ENCODE measurements around the gene IL11RA. TPM values are rescaled to one million over a fixed set of nuclear protein-coding genes. Genes with fewer than 3 reads are reported as not detected.
A peak's percentile ranks its signal among the peaks of the same experiment; 100 is the strongest.

The IL11RA gene
- total RNA-seq, 2 experiments from 2014 or later, result 26.5 to 26.7 TPM

- Mint-ChIP-seq H3K36me3 (peaks cover 17% of the 10 kb centered on the region), H3K27me3 (no peaks in the 10 kb centered on the region), H3K27ac (no peak overlapping the region), H3K4me1 (peaks cover 33% of the 10 kb centered on the region), H3K4me3 (peak overlapping the region; percentile 15), H3K9me3 (ENCODE audit: low read depth) (no peaks in the 10 kb centered on the region)
- CTCF ChIA-PET, result interaction anchor here (1.3 to 10.7 kb wide), 3 partner anchors 12 to 48 kb away, joined by 3 to 124 read pairs (median 110); partner anchors contain the start of genes CCL27 and SIGMAR1
- ATAC-seq, result no peak
- no peak for DNase-seq
Measured at GRCh38 chr9:34648673-34649072, 3.3 kb upstream of the IL11RA start.

DNA sequence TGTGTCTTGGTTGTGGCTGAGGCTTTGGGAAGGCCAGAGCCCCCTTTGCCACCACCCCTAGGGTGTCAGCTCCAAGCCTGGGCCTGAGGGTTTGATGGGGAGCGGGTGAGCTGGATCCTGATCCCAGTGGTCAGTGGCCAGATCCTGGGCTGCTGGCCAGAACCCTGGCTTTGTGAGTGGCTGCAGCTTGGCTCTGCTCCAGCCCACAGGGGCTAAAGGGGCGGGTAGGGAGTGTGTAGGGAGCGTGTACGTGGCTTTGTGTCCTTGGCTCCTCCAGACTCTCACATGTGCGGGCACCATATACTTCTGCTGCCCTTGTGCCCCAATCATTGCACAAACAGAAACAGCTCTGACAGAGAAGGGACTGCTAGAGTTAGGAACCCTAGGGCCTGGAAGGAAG lies 1.2 kb upstream of the IL11RA start:
- CTCF ChIA-PET, result interaction anchor here (10.7 kb wide), 1 partner anchor 10 kb away, joined by 124 read pairs; the partner anchor contains the start of gene CCL27
- Mint-ChIP-seq H3K4me1 (peaks cover 31% of the 10 kb centered on the region), H3K27me3 (no peaks in the 10 kb centered on the region), H3K36me3 (peaks cover 17% of the 10 kb centered on the region), H3K4me3 (no peak overlapping the region), H3K9me3 (ENCODE audit: low read depth) (no peaks in the 10 kb centered on the region), H3K27ac (no peak overlapping the region)
- no peak for ATAC-seq
- no peak for DNase-seq

GRCh38 chr9:34651321-34651720 lies 664 bp upstream of the IL11RA start:
- no peaks in the 10 kb centered on the region for H3K9me3 Mint-ChIP-seq (ENCODE audit: low read depth)
- DNase-seq (no peak), ATAC-seq (no peak)
- CTCF ChIA-PET, result interaction anchor here (0.6 to 10.7 kb wide), 2 partner anchors 9 to 476 kb away, joined by 3 to 124 read pairs; partner anchors contain the start of gene CCL27
- peaks cover 17% of the 10 kb centered on the region for H3K36me3 Mint-ChIP-seq
- H3K27ac Mint-ChIP-seq, result no peak overlapping the region
- H3K4me1 Mint-ChIP-seq, result peaks cover 26% of the 10 kb centered on the region
- no peak overlapping the region for H3K4me3 Mint-ChIP-seq
- H3K27me3 Mint-ChIP-seq, result no peaks in the 10 kb centered on the region

DNA sequence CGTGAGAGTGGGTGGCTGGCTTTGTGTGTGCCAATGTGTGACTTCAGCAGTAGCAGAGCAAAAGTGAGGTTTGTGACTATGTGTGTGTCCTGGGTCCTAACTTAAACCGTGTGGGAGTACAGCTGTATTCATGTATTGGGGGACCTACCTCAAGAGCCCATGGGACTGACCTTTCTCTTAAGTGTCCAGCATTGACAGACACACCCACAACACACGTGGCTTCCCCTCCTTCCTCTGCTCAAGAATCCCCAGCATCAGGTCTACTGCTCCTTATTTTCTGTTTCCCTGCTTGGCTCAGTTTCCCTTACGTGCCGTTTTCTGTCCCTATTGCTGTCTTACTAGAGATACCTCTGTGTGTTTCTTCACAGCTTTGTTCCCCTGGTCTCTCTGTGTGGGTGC lies 616 bp downstream of the IL11RA start:
- Mint-ChIP-seq H3K27ac (no peak overlapping the region), H3K27me3 (no peaks in the 10 kb centered on the region), H3K4me3 (no peak overlapping the region), H3K9me3 (ENCODE audit: low read depth) (no peaks in the 10 kb centered on the region), H3K36me3 (peaks cover 16% of the 10 kb centered on the region), H3K4me1 (peaks cover 21% of the 10 kb centered on the region)
- CTCF ChIA-PET, result interaction anchor here (1.2 to 10.7 kb wide), 2 partner anchors 8 kb away, joined by 3 to 124 read pairs; partner anchors contain the start of gene CCL27
- ATAC-seq (no peak), DNase-seq (no peak)

GRCh38 chr9:34653151-34654072 lies 1.4 kb downstream of the IL11RA start:
- H3K27me3 Mint-ChIP-seq, result no peaks in the 10 kb centered on the region
- no peak overlapping the region for H3K4me3 Mint-ChIP-seq
- no peaks in the 10 kb centered on the region for H3K9me3 Mint-ChIP-seq (ENCODE audit: low read depth)
- H3K27ac Mint-ChIP-seq, result no peak overlapping the region
- CTCF ChIA-PET, result interaction anchor here (1.2 to 10.7 kb wide), 2 partner anchors 7 to 9 kb away, joined by 3 to 124 read pairs; partner anchors contain the start of gene CCL27
- peaks cover 13% of the 10 kb centered on the region for H3K4me1 Mint-ChIP-seq
- H3K36me3 Mint-ChIP-seq, result peaks cover 11% of the 10 kb centered on the region
- DNase-seq (no peak), ATAC-seq (no peak)

GRCh38 chr9:34654323-34655051 lies 2.5 kb downstream of the IL11RA start:
- no peak overlapping the region for H3K4me3 Mint-ChIP-seq
- CTCF ChIA-PET, result no interaction called here

GRCh38 chr9:34655394-34655793 lies 3.4 kb downstream of the IL11RA start:
- H3K4me1 Mint-ChIP-seq, result peaks cover 10% of the 10 kb centered on the region
- no peak for DNase-seq

More at GRCh38 chr9:34654323-34655051, 2.5 kb downstream of the IL11RA start:
- H3K9me3 Mint-ChIP-seq (ENCODE audit: low read depth), result no peaks in the 10 kb centered on the region
- H3K27me3 Mint-ChIP-seq, result no peaks in the 10 kb centered on the region
- peaks cover 4% of the 10 kb centered on the region for H3K36me3 Mint-ChIP-seq
- no peak overlapping the region for H3K27ac Mint-ChIP-seq
- ATAC-seq, result no peak
- peaks cover 10% of the 10 kb centered on the region for H3K4me1 Mint-ChIP-seq
- no peak for DNase-seq

GRCh38 chr9:34656992-34657391 lies 5.0 kb downstream of the IL11RA start:
- CTCF ChIA-PET, result interaction anchor here (1.1 to 10.8 kb wide), 3 partner anchors 8 to 23 kb away, joined by 3 to 124 read pairs (median 4); partner anchors contain the start of genes GALT and IL11RA
- Mint-ChIP-seq H3K27ac (no peak overlapping the region), H3K36me3 (no peaks in the 10 kb centered on the region), H3K4me3 (no peak overlapping the region), H3K9me3 (ENCODE audit: low read depth) (no peaks in the 10 kb centered on the region), H3K27me3 (no peaks in the 10 kb centered on the region), H3K4me1 (peaks cover 10% of the 10 kb centered on the region)
- no peak for ATAC-seq
- no peak for DNase-seq

More at GRCh38 chr9:34655394-34655793, 3.4 kb downstream of the IL11RA start:
- no peaks in the 10 kb centered on the region for H3K36me3 Mint-ChIP-seq
- CTCF ChIA-PET, result interaction anchor here (10.8 kb wide), 1 partner anchor 7 kb away, joined by 124 read pairs; the partner anchor contains the start of genes GALT and IL11RA
- H3K9me3 Mint-ChIP-seq (ENCODE audit: low read depth), result no peaks in the 10 kb centered on the region
- H3K27ac Mint-ChIP-seq, result no peak overlapping the region
- ATAC-seq, result no peak
- H3K27me3 Mint-ChIP-seq, result no peaks in the 10 kb centered on the region
- H3K4me3 Mint-ChIP-seq, result no peak overlapping the region

DNA sequence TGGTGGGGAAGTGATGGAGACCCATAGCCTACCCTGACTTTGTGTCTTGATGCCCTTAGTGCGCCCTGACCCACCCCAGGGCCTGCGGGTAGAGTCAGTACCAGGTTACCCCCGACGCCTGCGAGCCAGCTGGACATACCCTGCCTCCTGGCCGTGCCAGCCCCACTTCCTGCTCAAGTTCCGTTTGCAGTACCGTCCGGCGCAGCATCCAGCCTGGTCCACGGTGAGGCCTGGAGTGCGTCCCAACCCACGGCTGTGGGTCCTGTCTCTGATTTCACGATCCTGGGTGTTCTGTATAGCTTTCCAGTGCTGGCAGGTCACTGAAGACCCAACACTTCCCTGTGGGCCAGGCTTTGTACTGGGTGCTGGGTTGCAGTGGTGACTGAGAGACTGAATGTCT lies 6.5 kb downstream of the IL11RA start:
- no peak for ATAC-seq
- Mint-ChIP-seq H3K4me1 (peaks cover 10% of the 10 kb centered on the region), H3K9me3 (ENCODE audit: low read depth) (no peaks in the 10 kb centered on the region), H3K4me3 (no peak overlapping the region), H3K27ac (no peak overlapping the region), H3K27me3 (no peaks in the 10 kb centered on the region), H3K36me3 (no peaks in the 10 kb centered on the region)
- no peak for DNase-seq
- CTCF ChIA-PET, result interaction anchor here (10.8 kb wide), 1 partner anchor 10 kb away, joined by 124 read pairs; the partner anchor contains the start of genes GALT and IL11RA

GRCh38 chr9:34659592-34660253 lies 7.7 kb downstream of the IL11RA start:
- H3K9me3 Mint-ChIP-seq (ENCODE audit: low read depth), result no peaks in the 10 kb centered on the region
- DNase-seq, result no peak
- ATAC-seq, result no peak

GRCh38 chr9:34662526-34663302 lies 10.7 kb downstream of the IL11RA start, which contains the start of gene CCL27:
Gene CCL27 (minus strand): TSS chr9:34662657. CDS start chr9:34662633, 24 bp downstream.
- DNase-seq (no peak), ATAC-seq (no peak)
- Mint-ChIP-seq H3K27ac (peak within 1 kb of the TSS; percentile 70), H3K27me3 (no peaks in the 10 kb centered on the region), H3K4me1 (peaks cover 28% of the 10 kb centered on the region), H3K9me3 (ENCODE audit: low read depth) (no peaks in the 10 kb centered on the region), H3K4me3 (no peak within 1 kb of the TSS), H3K36me3 (peaks cover 3% of the 10 kb centered on the region)
- CTCF ChIA-PET, result interaction anchor here (0.6 to 10.8 kb wide), 5 partner anchors 12 to 43 kb away, joined by 3 to 124 read pairs (median 52); partner anchors contain the start of genes DCTN3, GALT, IL11RA and SIGMAR1

More at GRCh38 chr9:34659592-34660253, 7.7 kb downstream of the IL11RA start:
- H3K27me3 Mint-ChIP-seq, result no peaks in the 10 kb centered on the region
- H3K36me3 Mint-ChIP-seq, result no peaks in the 10 kb centered on the region
- H3K4me1 Mint-ChIP-seq, result peaks cover 23% of the 10 kb centered on the region
- no peak overlapping the region for H3K4me3 Mint-ChIP-seq
- no peak overlapping the region for H3K27ac Mint-ChIP-seq
- CTCF ChIA-PET, result interaction anchor here (10.8 kb wide), 1 partner anchor 11 kb away, joined by 124 read pairs; the partner anchor contains the start of genes GALT and IL11RA

- CTCF ChIA-PET, result interaction anchor here (0.6 to 10.8 kb wide), 5 partner anchors 12 to 39 kb away, joined by 3 to 124 read pairs (median 52); partner anchors contain the start of genes GALT, IL11RA and SIGMAR1
- Mint-ChIP-seq H3K9me3 (ENCODE audit: low read depth) (no peaks in the 10 kb centered on the region), H3K4me3 (no peak overlapping the region), H3K27ac (peak overlapping the region; percentile 70), H3K4me1 (peaks cover 29% of the 10 kb centered on the region), H3K27me3 (no peaks in the 10 kb centered on the region), H3K36me3 (peaks cover 5% of the 10 kb centered on the region)
- no peak for DNase-seq
- ATAC-seq, result no peak
Measured at GRCh38 chr9:34663303-34663605, 11.3 kb downstream of the IL11RA start.

All from activated CD8-positive, alpha-beta memory T cell treated with anti-CD3 and anti-CD28 coated beads, Interleukin-2, amount 10 ng/mL, durations not matched to agents 7 days and 5 days (primary cell).